Stimulated activated CD4-positive, alpha-beta T cell treated with anti-CD3 and anti-CD28 coated beads, Interleukin-4, amount 100 ng/mL, for 4 hours (primary cell): ENCODE results near the gene WNT2.

Experiments
- DNase-seq, 2 experiments: peaks; one replicate each; pipeline ENCODE4 v3.0.0-alpha.2; 2020

WNT2 gene

GRCh38 chr7:117322741-117323304 lies at the start of gene WNT2:
WNT2 (minus strand) TSS chr7:117323058; CDS start chr7:117322989, 69 bp downstream.
- no peak for DNase-seq

GRCh38 chr7:117372073-117372472 lies 49.2 kb upstream of the WNT2 start:
- DNase-seq = no peak

GRCh38 chr7:117364339-117365080 lies 41.7 kb upstream of the WNT2 start:
- no peak for DNase-seq

- DNase-seq = no peak
These were observed 39.5 kb upstream of the WNT2 start for GRCh38 chr7:117362294-117362888.

- DNase-seq = no peak
These were observed 27.2 kb upstream of the WNT2 start for GRCh38 chr7:117350027-117350426.

- DNase-seq = no peak
These were observed 26.7 kb upstream of the WNT2 start for GRCh38 chr7:117349570-117349969.

GRCh38 chr7:117347962-117348672 lies 25.3 kb upstream of the WNT2 start:
- no peak for DNase-seq

- no peak for DNase-seq
These were observed 24.6 kb upstream of the WNT2 start for GRCh38 chr7:117347480-117347879.

GRCh38 chr7:117346161-117346560 lies 23.3 kb upstream of the WNT2 start:
- DNase-seq = no peak

GRCh38 chr7:117338020-117338419 lies 15.2 kb upstream of the WNT2 start:
- no peak for DNase-seq

GRCh38 chr7:117333168-117333567 lies 10.3 kb upstream of the WNT2 start:
- DNase-seq = no peak

GRCh38 chr7:117332031-117332430 lies 9.2 kb upstream of the WNT2 start:
- no peak for DNase-seq

GRCh38 chr7:117325836-117326235 lies 3.0 kb upstream of the WNT2 start:
- no peak for DNase-seq

GRCh38 chr7:117324960-117325359 lies 2.1 kb upstream of the WNT2 start:
- no peak for DNase-seq

- DNase-seq = no peak
These were observed 1.2 kb upstream of the WNT2 start for GRCh38 chr7:117323851-117324711.

- no peak for DNase-seq
These were observed 520 bp upstream of the WNT2 start for GRCh38 chr7:117323305-117323850.

GRCh38 chr7:117320523-117320922 lies 2.3 kb downstream of the WNT2 start:
- no peak for DNase-seq

GRCh38 chr7:117319181-117319580 lies 3.7 kb downstream of the WNT2 start:
- no peak for DNase-seq

GRCh38 chr7:117313582-117313981 lies 9.3 kb downstream of the WNT2 start:
- DNase-seq = no peak

- no peak for DNase-seq
These were observed 10.0 kb downstream of the WNT2 start for GRCh38 chr7:117312593-117313580.

GRCh38 chr7:117308891-117309290 lies 14.0 kb downstream of the WNT2 start:
- no peak for DNase-seq
